Stomach (tissue), 4 donors: ENCODE results near the gene KRTAP4-2.

Source experiments
- CTCF ChIP-seq, 7 experiments: fragments of 450-650 bp in 4 of 7; fragments of 200-600 bp in 3 of 7; sonication (generic) in 3 of 7; IDR thresholded peaks; one replicate each; pipeline ENCODE4 v1.5.1; 2016 to 2019; ENCODE audit warnings: antibody characterized with exemption in 7 of 7, control low read depth in 2 of 7, mild to moderate bottlenecking in 1 of 7
- POLR2A ChIP-seq, 4 donors: fragments of 450-650 bp; IDR thresholded peaks; one replicate each; pipeline ENCODE4 v1.6.1; 2016; ENCODE audit warnings: antibody characterized with exemption in 4 of 4, control low read depth in 2 of 4, mild to moderate bottlenecking in 1 of 4, moderate library complexity in 1 of 4

DNA sequence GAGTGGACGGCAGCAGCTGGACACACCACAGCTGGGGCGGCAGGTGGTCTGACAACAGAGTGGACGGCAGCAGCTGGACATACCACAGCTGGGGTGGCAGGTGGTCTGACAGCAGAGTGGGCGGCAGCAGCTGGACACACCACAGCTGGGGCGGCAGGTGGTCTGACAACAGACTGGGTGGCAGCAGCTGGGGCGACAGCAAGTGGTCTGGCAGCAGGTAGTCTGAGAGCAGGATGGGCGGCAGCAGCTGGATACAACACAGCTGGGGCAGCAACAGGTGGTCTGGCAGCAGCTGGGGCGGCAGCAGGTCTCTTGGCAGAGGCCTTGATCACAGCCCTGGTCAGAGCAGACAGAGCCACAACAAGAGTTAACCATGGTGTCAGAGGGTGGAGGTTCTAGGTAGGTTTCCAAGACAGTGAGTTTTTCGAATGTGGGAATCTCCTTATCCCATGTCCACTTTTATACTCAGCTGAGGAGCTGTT, 6.5 kb upstream of the KRTAP4-2 start, which contains the start of gene KRTAP4-1:
- TF ChIP-seq CTCF (IDR thresholded peaks at IDR 0.05) (no peak), POLR2A (IDR thresholded peaks at IDR 0.05) (no peak)
